Fibroblast of mammary gland (primary cell): ENCODE measurements around the gene CPT1C.
A peak's percentile ranks its signal among the peaks of the same experiment; 100 is the strongest.

Experiments
- DNase-seq: peaks from one replicate; pipeline ENCODE4 v3.0.0-alpha.2; 2010; ENCODE audit warnings: low read depth
- H3K4me3 ChIP-seq: 2 replicates; pipeline ENCODE4 v1.5.1; 2011; ENCODE audit warnings: low read depth, mild to moderate bottlenecking, low read length, moderate library complexity; ENCODE audit not compliant: control insufficient read depth
- CTCF ChIP-seq: conservative IDR thresholded peaks from 2 replicates; pipeline ENCODE4 v1.5.1; 2011; ENCODE audit warnings: low read depth, low read length, inconsistent platforms; ENCODE audit not compliant: control insufficient read depth, insufficient read depth

Gene CPT1C

GRCh38 chr19:49705919-49706318 is 15.0 kb downstream of the CPT1C start:
- DNase-seq = no peak
- no peak for TF ChIP-seq CTCF
- no peak overlapping the region for H3K4me3 ChIP-seq

GRCh38 chr19:49710372-49710951 is 19.5 kb downstream of the CPT1C start:
- H3K4me3 ChIP-seq = no peak overlapping the region
- no peak for TF ChIP-seq CTCF
- DNase-seq = peak; percentile 92

GRCh38 chr19:49712397-49712859 is 21.5 kb downstream of the CPT1C start:
- no peak for TF ChIP-seq CTCF
- peak overlapping the region; percentile 46 for H3K4me3 ChIP-seq
- peak; percentile 98 for DNase-seq

- DNase-seq = no peak
- no peak for TF ChIP-seq CTCF
- H3K4me3 ChIP-seq = no peak overlapping the region
Measured at GRCh38 chr19:49713236-49713845, 22.4 kb downstream of the CPT1C start.

- TF ChIP-seq CTCF = no peak
- DNase-seq = no peak
- no peak overlapping the region for H3K4me3 ChIP-seq
Measured at GRCh38 chr19:49716154-49716553, 25.2 kb downstream of the CPT1C start.

- no peak for TF ChIP-seq CTCF
- no peak overlapping the region for H3K4me3 ChIP-seq
- no peak for DNase-seq
Measured at GRCh38 chr19:49718511-49718910, 27.6 kb downstream of the CPT1C start.
